Activated T-helper 2 cell treated with anti-CD3 and anti-CD28 coated beads, Interferon-gamma antibody, Interleukin-2, Interleukin-4, amounts not matched to agents 10 μg/mL and 5 μg/mL and 100 μg/mL, durations not matched to agents 14 hours and 24 hours and 36 hours (primary cell): ENCODE data around the gene SH2B3. TPM values are rescaled to one million over a fixed set of nuclear protein-coding genes. Genes with fewer than 3 reads are reported as not detected.

Experiments
- DNase-seq: peaks from one replicate; pipeline ENCODE4 v3.0.0; 2021; ENCODE audit warnings: low spot score
- H3K27ac Mint-ChIP-seq: one replicate; pipeline ENCODE4 v1.8.0; 2021; ENCODE audit warnings: mixed read lengths
- H3K27me3 Mint-ChIP-seq: one replicate; pipeline ENCODE4 v1.8.0; 2021; ENCODE audit warnings: low read depth, mixed read lengths
- H3K36me3 Mint-ChIP-seq: one replicate; pipeline ENCODE4 v1.8.0; 2021; ENCODE audit warnings: low read depth, mixed read lengths
- H3K4me1 Mint-ChIP-seq: one replicate; pipeline ENCODE4 v1.8.0; 2021; ENCODE audit warnings: low read depth, mixed read lengths
- H3K4me3 Mint-ChIP-seq: one replicate; pipeline ENCODE4 v1.8.0; 2021; ENCODE audit warnings: low read depth, mild to moderate bottlenecking, moderate library complexity, mixed read lengths
- H3K9me3 Mint-ChIP-seq: one replicate; pipeline ENCODE4 v1.8.0; 2021; ENCODE audit warnings: mixed read lengths
- intact Hi-C: fragments of 100-400 bp; cut with micrococcal nuclease; formaldehyde crosslinking; loops from one replicate; pipeline ENCODE4 v1.15.1; 2023
- total RNA-seq: library from RNA; stranded (reverse); gene quantifications from 2 replicates; pipeline ENCODE4 v1.2.3, GENCODE V29; 2022

The SH2B3 gene
- total RNA-seq, 1 donor from 2014 or later = 48.3 TPM

DNA sequence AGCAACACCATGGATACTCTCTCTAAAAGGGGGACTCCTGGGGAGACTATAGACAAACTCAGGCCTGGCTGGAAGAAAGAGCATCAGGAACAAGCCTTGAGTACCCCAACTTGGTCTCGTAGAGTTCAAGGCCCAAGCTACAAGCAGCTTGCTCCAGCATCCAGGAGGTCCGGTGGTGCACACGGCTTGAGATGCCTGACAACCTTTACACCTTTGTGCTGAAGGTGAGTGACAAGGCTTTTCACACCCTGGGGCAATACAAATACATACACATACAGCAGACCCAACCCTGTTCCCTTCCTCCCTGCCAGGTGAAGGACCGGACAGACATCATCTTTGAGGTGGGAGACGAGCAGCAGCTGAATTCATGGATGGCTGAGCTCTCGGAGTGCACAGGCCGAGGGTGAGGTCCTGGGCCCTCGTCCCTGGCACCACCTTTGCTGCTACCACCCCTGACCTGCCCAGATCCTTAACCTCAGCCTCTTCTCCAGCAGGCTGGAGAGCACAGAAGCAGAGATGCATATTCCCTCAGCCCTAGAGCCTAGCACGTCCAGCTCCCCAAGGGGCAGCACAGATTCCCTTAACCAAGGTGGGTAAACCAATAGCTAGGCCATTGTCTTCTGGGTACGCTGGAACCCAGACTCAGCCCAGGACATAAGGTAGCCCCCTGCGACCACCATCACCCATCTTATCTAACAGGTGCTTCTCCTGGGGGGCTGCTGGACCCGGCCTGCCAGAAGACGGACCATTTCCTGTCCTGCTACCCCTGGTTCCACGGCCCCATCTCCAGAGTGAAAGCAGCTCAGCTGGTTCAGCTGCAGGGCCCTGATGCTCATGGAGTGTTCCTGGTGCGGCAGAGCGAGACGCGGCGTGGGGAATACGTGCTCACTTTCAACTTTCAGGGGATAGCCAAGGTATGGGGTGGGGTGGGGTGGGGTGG lies 41.2 kb downstream of the SH2B3 start:
- peaks cover 79% of the 10 kb centered on the region for H3K4me1 Mint-ChIP-seq
- intact Hi-C loops = loop anchor here (5.0 to 10.0 kb wide), 2 partner anchors 80 to 238 kb away; partner anchors contain the start of genes ACAD10 and BRAP
- no peak overlapping the region for H3K4me3 Mint-ChIP-seq
- DNase-seq = no peak
- H3K27me3 Mint-ChIP-seq = no peaks in the 10 kb centered on the region
- no peaks in the 10 kb centered on the region for H3K9me3 Mint-ChIP-seq
- H3K36me3 Mint-ChIP-seq = peaks cover 88% of the 10 kb centered on the region
- peak overlapping the region; percentile 18 for H3K27ac Mint-ChIP-seq

DNA sequence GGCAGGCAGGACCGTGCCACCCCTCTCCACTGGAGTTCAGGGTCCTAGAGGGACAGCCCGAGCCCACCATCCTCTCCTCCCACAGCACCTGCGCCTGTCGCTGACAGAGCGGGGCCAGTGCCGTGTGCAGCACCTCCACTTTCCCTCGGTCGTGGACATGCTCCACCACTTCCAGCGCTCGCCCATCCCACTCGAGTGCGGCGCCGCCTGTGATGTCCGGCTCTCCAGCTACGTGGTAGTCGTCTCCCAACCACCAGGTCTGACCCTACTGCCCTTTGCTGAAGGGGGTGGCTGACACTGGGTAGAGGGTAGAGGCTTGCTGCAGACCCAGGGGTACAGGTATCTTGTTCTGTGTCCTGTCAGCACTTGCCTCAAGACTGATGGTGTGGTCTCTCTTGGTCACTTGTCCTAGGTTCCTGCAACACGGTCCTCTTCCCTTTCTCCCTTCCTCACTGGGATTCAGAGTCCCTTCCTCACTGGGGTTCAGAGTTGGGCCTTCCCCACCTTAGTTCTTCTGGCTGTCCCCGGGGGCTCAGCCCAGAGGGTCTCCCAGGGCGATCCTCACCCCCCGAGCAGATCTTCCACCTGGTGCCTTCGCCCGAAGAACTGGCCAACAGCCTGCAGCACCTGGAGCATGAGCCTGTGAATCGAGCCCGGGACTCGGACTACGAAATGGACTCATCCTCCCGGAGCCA lies 42.0 kb downstream of the SH2B3 start:
- Mint-ChIP-seq H3K4me3 (no peak overlapping the region), H3K27me3 (no peaks in the 10 kb centered on the region), H3K36me3 (peaks cover 82% of the 10 kb centered on the region), H3K27ac (no peak overlapping the region), H3K9me3 (no peaks in the 10 kb centered on the region), H3K4me1 (peaks cover 74% of the 10 kb centered on the region)
- DNase-seq = no peak
- intact Hi-C loops = loop anchor here (5.0 to 10.0 kb wide), 2 partner anchors 80 to 237 kb away; partner anchors contain the start of genes ACAD10 and BRAP

DNA sequence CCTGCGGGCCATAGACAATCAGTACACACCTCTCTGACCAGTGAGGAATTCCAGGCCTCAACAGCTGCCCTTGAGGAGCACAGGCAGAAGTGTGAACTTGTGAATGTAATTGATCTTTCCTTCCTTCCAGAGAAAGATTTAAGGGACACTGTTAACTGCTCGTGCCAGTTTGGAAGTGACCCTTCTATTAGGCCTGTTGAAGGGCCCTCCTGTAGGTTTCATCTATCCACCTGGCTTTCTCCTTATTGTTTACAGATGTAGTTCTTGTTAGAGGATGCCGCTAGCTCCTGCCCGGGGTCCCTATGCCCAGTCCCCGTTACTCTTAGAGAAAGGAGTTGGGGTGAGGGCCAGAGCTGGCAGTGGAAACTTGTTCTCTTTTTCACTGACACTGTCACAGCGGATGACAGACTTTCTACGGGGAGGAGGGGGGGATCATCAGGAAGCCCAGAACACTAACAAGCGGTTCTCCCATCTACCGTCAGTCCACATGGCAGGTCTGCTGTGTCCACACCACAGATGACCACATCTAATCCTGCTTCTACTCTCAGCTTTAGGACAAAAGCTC lies 42.6 kb downstream of the SH2B3 start:
- H3K9me3 Mint-ChIP-seq = no peaks in the 10 kb centered on the region
- H3K27ac Mint-ChIP-seq = no peak overlapping the region
- no peak overlapping the region for H3K4me3 Mint-ChIP-seq
- peaks cover 68% of the 10 kb centered on the region for H3K4me1 Mint-ChIP-seq
- peaks cover 81% of the 10 kb centered on the region for H3K36me3 Mint-ChIP-seq
- no peaks in the 10 kb centered on the region for H3K27me3 Mint-ChIP-seq
- intact Hi-C loops = loop anchor here (5.0 to 10.0 kb wide), 2 partner anchors 79 to 236 kb away; partner anchors contain the start of genes ACAD10 and BRAP
- DNase-seq = peak; percentile 6

DNA sequence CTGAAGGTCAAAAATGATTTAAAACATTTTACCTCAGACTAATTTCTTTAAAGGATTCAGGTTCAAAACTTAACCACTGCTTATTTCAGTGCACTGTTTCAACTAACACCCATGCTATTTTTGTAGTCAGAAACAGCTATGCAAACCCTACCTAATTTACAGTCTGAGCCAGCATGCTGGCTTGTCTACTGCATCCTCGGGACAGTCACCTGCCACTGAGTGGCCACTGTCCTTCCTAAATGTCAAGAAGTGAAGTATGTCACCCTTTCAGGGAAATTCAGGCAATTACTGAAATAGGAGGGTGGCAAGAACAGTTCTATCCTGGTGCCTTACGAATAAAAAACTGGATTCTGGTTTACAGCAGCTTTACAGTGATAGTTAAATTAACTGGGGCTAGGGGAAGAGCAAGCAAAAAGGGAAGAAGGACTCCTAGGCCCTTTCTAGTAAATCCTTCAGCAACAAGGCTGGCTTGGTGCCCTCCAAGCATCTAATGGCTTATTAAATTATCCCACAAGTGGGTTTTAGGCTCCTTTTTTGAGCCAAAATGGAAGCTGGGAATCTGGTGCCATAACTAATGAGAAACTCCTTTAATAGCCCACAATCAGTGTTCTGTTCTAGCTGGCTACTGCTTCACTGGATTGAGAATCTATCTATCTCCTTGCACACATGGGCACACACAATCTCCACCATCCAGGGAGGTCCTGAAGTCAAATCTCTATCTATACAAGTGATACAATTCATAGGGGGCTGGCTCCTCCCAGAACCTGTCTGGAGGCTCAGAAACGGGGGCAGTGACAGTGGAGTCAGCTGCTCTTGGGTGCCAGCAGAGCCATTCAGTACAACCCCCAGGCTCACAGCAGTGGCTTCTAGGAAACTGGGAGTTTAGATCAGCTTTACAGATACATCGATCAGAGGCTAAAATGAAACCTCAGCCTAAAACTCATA lies 43.4 kb downstream of the SH2B3 start:
- Mint-ChIP-seq H3K27ac (peak overlapping the region; percentile 10), H3K9me3 (no peaks in the 10 kb centered on the region), H3K4me1 (peaks cover 61% of the 10 kb centered on the region), H3K4me3 (no peak overlapping the region), H3K36me3 (peaks cover 83% of the 10 kb centered on the region), H3K27me3 (no peaks in the 10 kb centered on the region)
- intact Hi-C loops = loop anchor here (5.0 to 10.0 kb wide), 2 partner anchors 78 to 236 kb away; partner anchors contain the start of genes ACAD10 and BRAP
- peak; percentile 5 for DNase-seq

DNA sequence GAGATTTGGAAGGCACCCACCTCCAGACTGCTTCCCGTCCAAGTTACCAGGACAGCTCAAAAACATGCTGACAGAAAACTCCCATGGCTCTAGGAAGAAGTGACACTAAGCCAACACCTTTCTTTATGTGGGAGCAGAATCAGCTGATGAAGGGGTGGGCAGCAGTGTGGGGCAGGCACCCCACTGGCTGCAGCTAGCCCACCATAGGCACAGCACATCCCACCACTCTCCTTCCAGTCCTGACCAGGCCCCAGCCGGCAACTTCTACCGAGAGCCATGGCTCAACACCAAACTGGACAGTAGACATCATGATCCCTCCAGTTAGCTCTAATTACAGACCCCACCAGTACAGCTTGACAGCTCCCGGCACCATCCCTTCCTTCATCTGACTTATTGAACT lies 45.0 kb downstream of the SH2B3 start:
- intact Hi-C loops = loop anchor here (1.0 kb wide), 2 partner anchors 47 to 53 kb away; no protein-coding TSS in a partner anchor
- Mint-ChIP-seq H3K36me3 (peaks cover 76% of the 10 kb centered on the region), H3K4me1 (peaks cover 50% of the 10 kb centered on the region), H3K4me3 (no peak overlapping the region), H3K9me3 (no peaks in the 10 kb centered on the region), H3K27ac (peak overlapping the region; percentile 3), H3K27me3 (no peaks in the 10 kb centered on the region)
- DNase-seq = no peak

DNA sequence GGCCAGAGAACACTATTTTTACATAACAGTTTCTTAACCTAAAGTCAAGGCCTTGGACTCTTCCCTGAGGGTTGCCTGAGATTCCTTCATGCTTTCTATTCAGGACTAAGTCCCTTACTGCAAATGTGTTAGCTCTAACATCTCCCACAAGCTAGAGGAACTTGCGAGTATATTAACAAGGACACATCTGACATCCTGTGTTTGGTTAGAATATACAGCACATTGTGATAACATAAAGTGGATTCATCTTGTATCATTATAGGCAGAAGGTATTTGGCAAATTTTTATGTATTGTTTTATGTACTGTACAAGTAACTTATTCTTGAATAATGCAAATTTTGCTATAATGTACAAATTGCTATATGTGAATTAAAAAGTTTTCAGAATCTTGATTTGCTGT lies 45.5 kb downstream of the SH2B3 start:
- Mint-ChIP-seq H3K4me1 (peaks cover 45% of the 10 kb centered on the region), H3K27me3 (no peaks in the 10 kb centered on the region), H3K36me3 (peaks cover 76% of the 10 kb centered on the region), H3K27ac (no peak overlapping the region), H3K4me3 (no peak overlapping the region), H3K9me3 (no peaks in the 10 kb centered on the region)
- DNase-seq = no peak
- intact Hi-C loops = loop anchor here (1.0 kb wide), 2 partner anchors 48 to 54 kb away; no protein-coding TSS in a partner anchor

DNA sequence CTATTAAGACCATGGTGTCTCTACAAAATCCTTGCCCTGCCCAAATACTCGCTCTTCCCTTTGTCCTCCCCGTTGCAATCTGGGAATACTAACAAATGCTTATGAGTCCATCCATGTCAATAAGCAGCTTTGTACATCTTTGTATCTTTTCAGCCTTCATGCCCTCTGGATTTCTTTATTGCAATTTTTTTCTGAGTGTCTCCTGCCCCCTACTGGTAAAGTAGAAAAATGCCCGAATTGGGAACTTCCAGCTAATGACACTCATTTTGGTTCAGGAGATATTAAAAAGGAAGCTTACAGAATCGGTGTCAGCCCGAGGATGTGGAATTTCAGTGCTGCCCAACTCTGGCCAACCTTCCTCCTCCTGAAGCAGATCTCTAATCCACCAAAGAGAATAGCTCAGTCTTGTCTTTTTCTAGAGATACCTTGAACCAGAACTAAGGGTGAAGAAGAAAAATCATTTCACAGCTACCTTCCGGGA lies 46.0 kb downstream of the SH2B3 start:
- Mint-ChIP-seq H3K4me1 (peaks cover 40% of the 10 kb centered on the region), H3K27ac (no peak overlapping the region), H3K4me3 (no peak overlapping the region), H3K9me3 (no peaks in the 10 kb centered on the region), H3K36me3 (peaks cover 74% of the 10 kb centered on the region), H3K27me3 (no peaks in the 10 kb centered on the region)
- no peak for DNase-seq
- intact Hi-C loops = loop anchor here (1.0 kb wide), 2 partner anchors 48 to 54 kb away; no protein-coding TSS in a partner anchor

DNA sequence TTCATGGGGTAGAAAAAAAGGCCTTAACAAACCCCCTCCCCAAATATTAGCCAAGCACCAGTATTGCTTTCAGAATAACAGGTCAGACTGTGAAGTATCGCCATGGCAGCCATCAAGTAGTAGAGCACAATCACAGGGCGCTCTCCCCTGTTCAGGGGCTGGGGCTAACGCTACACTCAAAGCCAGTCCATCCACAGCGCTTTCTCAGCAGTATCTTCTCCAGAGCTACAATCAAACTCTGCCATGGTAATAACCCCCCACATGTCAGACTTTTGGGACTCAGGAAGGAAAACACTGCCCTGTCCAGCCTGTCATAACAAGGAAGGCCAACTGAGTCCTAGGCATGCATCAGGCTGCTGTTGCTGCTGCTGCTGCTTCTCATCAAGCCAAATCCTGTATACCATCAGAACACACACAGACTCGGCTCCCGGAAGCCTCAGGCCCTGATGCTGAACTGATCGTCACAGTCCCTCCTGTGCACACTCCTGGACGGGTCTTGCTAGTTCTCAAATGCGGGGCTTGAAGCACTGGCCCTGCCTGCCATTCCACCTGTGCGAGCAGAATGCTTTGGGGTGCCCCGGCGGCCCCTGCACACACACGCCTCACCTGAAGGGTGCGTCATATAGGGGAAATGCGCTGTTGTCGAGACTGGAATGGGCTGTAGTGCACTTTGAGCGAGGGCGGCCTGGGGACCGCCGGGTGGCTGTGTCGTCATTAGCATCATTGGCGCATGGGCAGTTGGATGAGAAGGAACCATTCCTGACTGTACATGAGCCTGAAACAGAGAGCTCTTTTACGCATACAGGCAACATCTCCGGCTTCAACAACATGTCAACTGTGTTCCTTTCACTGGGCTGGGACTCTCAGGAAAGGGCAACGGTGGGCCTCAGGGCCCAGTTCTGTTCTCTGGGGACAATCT lies 47.6 kb downstream of the SH2B3 start:
- intact Hi-C loops = no loop called here
- Mint-ChIP-seq H3K4me3 (no peak overlapping the region), H3K27me3 (no peaks in the 10 kb centered on the region), H3K36me3 (peaks cover 67% of the 10 kb centered on the region), H3K9me3 (no peaks in the 10 kb centered on the region), H3K4me1 (peaks cover 35% of the 10 kb centered on the region), H3K27ac (no peak overlapping the region)
- no peak for DNase-seq

DNA sequence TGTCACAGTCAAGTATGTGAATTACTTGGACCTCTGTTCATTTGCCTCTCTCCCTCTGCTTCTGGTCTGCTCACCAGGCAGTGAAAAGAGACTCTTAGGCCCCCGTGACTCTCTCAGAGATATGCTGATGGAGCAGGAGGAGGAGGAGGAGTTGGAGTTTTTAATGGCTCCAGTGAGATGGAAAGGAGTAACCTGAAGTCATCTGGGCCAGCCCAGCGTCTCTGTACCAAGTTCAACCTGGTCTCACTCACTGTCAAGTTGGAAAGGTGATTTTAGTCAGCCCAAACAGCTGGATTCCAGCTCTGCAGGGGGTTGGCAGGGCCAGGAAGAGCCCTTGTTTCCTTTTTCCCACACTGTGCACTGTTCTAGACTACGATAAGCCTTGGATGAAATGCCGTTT lies 48.6 kb downstream of the SH2B3 start:
- no peaks in the 10 kb centered on the region for H3K27me3 Mint-ChIP-seq
- intact Hi-C loops = no loop called here
- no peak for DNase-seq
- no peak overlapping the region for H3K27ac Mint-ChIP-seq
- peaks cover 25% of the 10 kb centered on the region for H3K4me1 Mint-ChIP-seq
- H3K4me3 Mint-ChIP-seq = no peak overlapping the region
- H3K9me3 Mint-ChIP-seq = no peaks in the 10 kb centered on the region
- H3K36me3 Mint-ChIP-seq = peaks cover 57% of the 10 kb centered on the region

DNA sequence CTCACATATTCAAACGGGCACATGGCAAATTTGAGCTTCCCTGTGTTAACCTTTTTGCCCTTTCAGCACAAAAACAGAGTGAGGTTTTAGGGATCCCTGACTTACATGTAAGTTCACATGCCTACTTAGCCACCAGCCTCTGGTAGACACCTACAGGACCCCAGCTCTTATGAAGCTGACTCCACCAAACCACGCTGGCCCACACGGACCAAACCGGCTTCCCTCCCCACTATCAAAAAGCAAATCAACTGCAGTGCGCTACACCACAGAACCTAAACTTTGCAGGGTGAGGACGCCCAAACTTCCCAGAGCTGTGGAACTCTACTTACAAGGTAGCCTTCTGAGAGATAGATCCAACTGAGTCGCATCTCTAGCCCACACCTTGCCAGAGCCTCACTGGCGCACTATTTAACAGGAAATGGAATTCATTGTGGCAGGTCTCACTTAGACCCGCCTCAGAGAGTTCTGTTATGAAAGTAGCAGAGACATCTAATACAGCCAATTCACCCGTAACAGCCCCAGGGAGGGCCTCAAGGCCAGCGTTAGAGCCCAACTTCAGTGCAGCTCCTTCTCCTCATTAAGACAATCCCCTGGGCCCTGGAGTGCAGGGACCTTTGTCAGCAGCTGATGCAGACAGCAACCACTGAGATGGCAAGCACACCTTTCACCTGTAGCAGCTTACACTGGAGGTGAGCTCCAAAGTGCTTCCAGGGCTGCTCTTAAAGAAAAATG lies 49.2 kb downstream of the SH2B3 start:
- intact Hi-C loops = no loop called here

More for the DNA sequence above, 49.2 kb downstream of the SH2B3 start:
- no peaks in the 10 kb centered on the region for H3K9me3 Mint-ChIP-seq
- H3K27me3 Mint-ChIP-seq = no peaks in the 10 kb centered on the region
- H3K36me3 Mint-ChIP-seq = peaks cover 51% of the 10 kb centered on the region
- H3K4me3 Mint-ChIP-seq = no peak overlapping the region
- DNase-seq = no peak
- peaks cover 19% of the 10 kb centered on the region for H3K4me1 Mint-ChIP-seq
- no peak overlapping the region for H3K27ac Mint-ChIP-seq
